Mucosa of descending colon (tissue), 3 donors: ENCODE measurements around the gene SGSM2. TPM values are rescaled to one million over a fixed set of nuclear protein-coding genes. Genes with fewer than 3 reads are reported as not detected.

Source experiments
- ATAC-seq: fragments of 200-7000 bp; cut with Tn5 transposase; one replicate; pipeline ENCODE4 v1.9.1; 2020; ENCODE audit warnings: mild to moderate bottlenecking, moderate library complexity
- DNase-seq, 3 donors: peaks; one replicate each; pipeline ENCODE4 v3.0.0-alpha.2; 2020
- H3K36me3 ChIP-seq: fragments of 200-600 bp; one replicate; pipeline ENCODE4 v1.8.0; 2021; ENCODE audit warnings: low read depth, mild to moderate bottlenecking
- H3K4me1 ChIP-seq: fragments of 200-600 bp; one replicate; pipeline ENCODE4 v1.8.0; 2021; ENCODE audit warnings: low read depth, mild to moderate bottlenecking
- H3K4me3 ChIP-seq: fragments of 200-600 bp; one replicate; pipeline ENCODE4 v1.8.0; 2021; ENCODE audit warnings: mild to moderate bottlenecking
- H3K9me3 ChIP-seq: fragments of 200-600 bp; one replicate; pipeline ENCODE4 v1.8.0; 2021; ENCODE audit warnings: mild to moderate bottlenecking
- CTCF ChIP-seq: fragments of 200-600 bp; IDR thresholded peaks from one replicate; pipeline ENCODE4 v1.8.0; 2022; ENCODE audit warnings: antibody characterized with exemption, mild to moderate bottlenecking
- intact Hi-C, 2 donors: fragments of 100-400 bp; cut with DNase I in 1 of 2; cut with micrococcal nuclease in 1 of 2; formaldehyde crosslinking; loops; one replicate each; pipeline versions ENCODE4 v1.11.0 to v1.11.1; 2022; cut with DNase I, micrococcal nuclease
- total RNA-seq, 3 donors: library from RNA; stranded (reverse); fragmentation: NEBNext Ultra II Directional in 2 of 3; extraction: Animal tissue kit (Norgen Biotek cat#: 25700) in 2 of 3; gene quantifications; one replicate each; pipeline versions ENCODE4 v1.2.1 to v1.2.4, GENCODE V29; 2021 to 2023
- donor health status: DM: no; HTN: no; CAD: no; lungs with moderate emphysema.
- donor health status: DM: no; HTN: no; CAD: no.
- donor health status: DM: no; HTN: yes; CAD: no.

The SGSM2 gene
- total RNA-seq, 3 donors from 2014 or later: 29.1 to 57.9 (median 30.2) TPM

GRCh38 chr17:2378905-2379304 is 41.6 kb downstream of the SGSM2 start:
- H3K9me3 ChIP-seq: no peaks in the 10 kb centered on the region
- no peak for TF ChIP-seq CTCF
- H3K4me1 ChIP-seq: peaks cover 6% of the 10 kb centered on the region
- no peaks in the 10 kb centered on the region for H3K36me3 ChIP-seq
- no peak for ATAC-seq
- H3K4me3 ChIP-seq: no peak overlapping the region
- no peak for DNase-seq
- intact Hi-C loops: no loop called here

- H3K4me3 ChIP-seq: no peak overlapping the region
- no peaks in the 10 kb centered on the region for H3K9me3 ChIP-seq
- no peak for ATAC-seq
- no peaks in the 10 kb centered on the region for H3K36me3 ChIP-seq
- no peak for TF ChIP-seq CTCF
- no peak for DNase-seq
- intact Hi-C loops: loop anchor here in 1 of 2 donors (5.0 kb wide), 1 partner anchor 38 kb away; no protein-coding TSS in a partner anchor
- peaks cover 6% of the 10 kb centered on the region for H3K4me1 ChIP-seq
These were observed 42.4 kb downstream of the SGSM2 start for GRCh38 chr17:2379489-2380225.

GRCh38 chr17:2380226-2380922 is 43.1 kb downstream of the SGSM2 start:
- no peak for TF ChIP-seq CTCF
- Histone ChIP-seq H3K9me3 (no peaks in the 10 kb centered on the region), H3K36me3 (no peaks in the 10 kb centered on the region), H3K4me1 (peaks cover 6% of the 10 kb centered on the region), H3K4me3 (no peak overlapping the region)
- no peak for DNase-seq
- ATAC-seq: no peak
- intact Hi-C loops: loop anchor here in 1 of 2 donors (5.0 kb wide), 1 partner anchor 37 kb away; no protein-coding TSS in a partner anchor

DNA sequence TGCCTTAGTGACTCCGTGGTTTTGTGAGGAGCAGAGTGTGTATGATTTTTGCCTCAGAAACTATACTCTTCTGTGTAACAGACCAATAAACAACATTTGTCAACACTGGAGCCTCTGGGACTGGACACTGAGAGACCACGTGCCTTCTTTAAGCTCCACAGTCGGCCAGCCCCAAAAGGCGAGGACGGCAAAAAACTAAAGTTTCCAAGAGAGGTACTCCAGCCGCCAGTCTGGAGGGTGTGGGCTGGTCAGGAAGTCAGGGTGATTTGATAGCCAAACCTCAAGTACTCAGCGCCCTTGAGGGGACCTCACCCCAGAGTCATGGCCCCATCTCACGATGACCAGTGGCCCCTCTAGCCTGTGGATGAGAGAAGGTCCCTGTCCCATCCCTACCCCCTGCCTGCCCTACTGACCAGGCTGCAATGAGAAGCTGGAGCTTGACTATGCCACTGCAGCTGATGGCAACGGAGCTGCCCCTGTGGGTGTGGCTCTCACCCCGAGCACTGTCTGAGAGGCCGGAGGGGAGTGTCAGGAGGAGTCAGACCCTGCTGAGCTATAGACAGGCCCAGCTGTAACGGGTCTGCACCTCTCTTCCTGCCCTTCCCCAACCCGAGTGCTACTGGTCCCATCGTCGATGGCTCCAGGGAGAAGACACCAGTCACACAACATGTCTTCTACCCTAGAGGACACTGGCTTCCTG is 43.8 kb downstream of the SGSM2 start:
- intact Hi-C loops: loop anchor here in 1 of 2 donors (5.0 kb wide), 1 partner anchor 36 kb away; no protein-coding TSS in a partner anchor
- ATAC-seq (no peak), DNase-seq (no peak)
- Histone ChIP-seq H3K4me3 (no peak overlapping the region), H3K36me3 (no peaks in the 10 kb centered on the region), H3K9me3 (no peaks in the 10 kb centered on the region), H3K4me1 (peaks cover 6% of the 10 kb centered on the region)
- no peak for TF ChIP-seq CTCF

- TF ChIP-seq CTCF: no peak
- Histone ChIP-seq H3K4me1 (peaks cover 9% of the 10 kb centered on the region), H3K4me3 (no peak overlapping the region), H3K36me3 (no peaks in the 10 kb centered on the region), H3K9me3 (no peaks in the 10 kb centered on the region)
- no peak for ATAC-seq
- intact Hi-C loops: loop anchor here (2.0 to 5.0 kb wide), 2 partner anchors 33 to 34 kb away; no protein-coding TSS in a partner anchor
- no peak for DNase-seq
These were observed 46.4 kb downstream of the SGSM2 start for GRCh38 chr17:2383628-2384167.
